ENCODE results near the gene DOCK1.
"Not testable (repeated sequence)": the region's sequence is repeated elsewhere in the genome, so short reads cannot be mapped to it uniquely, and the experiment has no call there.

DOCK1 gene

DNA sequence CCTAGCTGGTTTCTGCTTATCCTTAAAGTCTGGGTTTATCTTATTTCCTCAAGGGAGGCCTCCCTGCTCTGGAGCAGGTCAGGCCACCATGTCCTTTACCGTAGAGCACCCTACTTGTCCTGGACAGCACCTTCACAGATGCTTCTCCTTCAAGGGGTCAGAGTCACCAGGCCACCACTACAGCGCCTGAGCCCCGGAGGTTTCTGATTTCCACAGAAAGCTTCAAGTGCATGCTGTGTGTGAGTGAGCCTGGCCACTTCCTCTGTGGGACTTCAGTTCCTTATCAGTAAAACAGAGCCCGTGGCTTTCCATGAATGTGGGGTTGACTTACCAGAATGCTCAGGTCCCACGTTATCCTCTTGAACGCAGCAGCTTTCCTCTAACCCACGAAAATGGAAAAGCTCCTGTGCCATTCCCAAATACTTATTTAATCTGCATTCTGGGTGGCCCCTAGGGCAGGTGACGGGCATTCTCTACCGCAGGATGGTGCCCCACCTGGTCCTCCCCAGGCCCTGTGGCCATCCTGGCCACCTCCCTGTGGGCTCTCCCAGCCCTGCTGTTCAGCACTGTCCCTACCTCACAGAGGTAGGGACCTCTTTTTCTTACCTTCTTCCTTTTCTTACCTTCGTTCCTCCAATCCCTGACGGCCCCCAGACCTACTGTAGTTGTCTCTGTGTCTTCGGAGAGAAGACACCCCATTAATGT, 1.4 kb upstream of the DOCK1 start:
- DNase-seq: no peak

DNA sequence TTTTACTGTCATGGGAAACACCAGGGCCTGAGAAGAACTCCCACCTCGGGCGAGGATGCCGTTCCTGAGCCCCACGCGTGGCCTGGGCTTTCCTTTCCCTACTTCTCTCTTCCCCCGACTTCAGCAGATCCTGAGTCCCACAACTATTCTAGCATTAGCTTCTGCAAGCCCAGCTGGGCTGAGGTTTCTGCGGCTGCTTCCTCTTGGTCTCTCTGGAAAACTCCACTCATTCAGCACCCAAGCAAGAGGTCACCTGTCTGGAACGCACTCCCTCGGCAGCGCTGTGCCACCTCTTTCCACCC, 761 bp upstream of the DOCK1 start:
- no peak for DNase-seq

DNA sequence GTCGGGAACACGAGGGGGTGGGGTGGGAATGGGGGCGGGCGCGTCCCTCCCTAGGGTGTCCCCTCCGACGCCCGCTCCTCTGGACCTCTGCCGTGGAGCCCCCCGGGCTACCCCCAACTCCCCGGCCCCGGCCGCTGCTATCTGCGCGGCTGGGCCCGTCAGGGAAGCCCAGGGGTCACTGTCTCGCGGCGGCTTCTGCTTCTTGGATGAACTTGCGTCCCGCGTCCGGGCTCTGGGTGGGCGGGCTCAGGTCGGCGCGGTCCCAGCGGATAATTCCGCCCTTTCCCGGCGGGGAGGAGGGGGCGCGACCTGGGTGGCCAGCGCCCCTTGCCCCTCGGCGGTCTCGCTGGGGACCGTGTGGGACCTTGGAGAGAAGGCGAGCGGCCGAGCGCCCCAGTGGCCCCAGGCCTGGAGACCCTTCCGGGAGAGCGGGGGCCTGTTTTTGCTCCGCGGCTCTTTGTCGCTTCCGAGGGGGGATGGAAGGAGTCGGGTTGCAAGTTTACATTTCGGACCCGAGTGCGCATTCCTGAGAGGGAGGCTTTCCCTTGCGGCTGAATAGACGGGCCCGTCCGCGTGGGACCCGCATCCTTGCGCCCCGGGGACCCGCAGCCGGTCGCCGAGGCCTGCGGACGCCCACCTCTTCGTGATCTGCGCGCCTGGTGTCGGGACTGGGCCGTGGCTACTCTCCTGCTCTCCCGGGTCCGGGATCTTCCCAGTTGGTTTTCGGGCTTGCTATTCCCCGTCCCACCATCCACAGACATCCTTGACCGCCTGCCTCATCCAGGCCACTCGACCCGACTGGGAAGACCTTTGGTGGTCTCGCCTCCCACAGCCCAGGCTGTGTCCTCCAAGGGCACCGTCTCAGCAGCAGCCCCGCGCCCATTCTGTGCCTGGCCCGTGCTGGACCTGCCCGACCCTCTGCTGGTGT, 812 bp downstream of the DOCK1 start:
- DNase-seq: no peak

DNA sequence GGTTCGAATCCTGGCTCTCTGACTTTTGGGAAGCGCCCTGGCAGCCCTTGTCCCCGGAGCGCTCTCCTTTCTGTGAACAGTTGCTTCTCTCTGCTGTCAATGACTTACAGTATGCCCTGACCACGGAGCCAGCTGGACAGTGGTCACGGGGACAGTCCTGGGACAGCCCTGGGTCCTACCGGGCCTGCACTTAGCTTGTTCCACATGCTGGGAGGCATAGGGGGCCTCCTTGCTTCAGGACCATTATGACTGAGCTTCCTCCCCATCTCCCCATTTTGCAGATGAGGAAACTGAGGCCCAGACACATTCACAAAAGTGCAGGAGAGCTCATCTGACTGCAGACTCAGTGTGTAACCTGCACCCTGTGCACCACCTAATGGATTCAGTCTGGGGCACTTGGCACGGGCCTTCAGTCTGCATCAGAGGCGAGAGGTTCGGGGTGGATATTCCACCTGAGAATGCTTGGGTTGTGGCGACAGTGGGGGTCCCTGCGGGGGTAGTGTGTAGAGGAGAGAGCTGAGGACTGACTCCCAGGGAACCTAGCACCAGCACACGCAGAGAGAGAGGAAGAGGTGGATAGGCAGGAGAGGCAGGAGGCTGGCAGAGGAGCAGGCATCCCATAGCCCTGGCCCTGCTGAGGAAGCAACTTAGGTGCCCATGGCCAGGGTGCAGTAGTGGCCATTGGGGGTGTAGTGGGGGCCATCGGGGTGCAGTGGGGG, 1.6 kb downstream of the DOCK1 start:
- DNase-seq: no peak

DNA sequence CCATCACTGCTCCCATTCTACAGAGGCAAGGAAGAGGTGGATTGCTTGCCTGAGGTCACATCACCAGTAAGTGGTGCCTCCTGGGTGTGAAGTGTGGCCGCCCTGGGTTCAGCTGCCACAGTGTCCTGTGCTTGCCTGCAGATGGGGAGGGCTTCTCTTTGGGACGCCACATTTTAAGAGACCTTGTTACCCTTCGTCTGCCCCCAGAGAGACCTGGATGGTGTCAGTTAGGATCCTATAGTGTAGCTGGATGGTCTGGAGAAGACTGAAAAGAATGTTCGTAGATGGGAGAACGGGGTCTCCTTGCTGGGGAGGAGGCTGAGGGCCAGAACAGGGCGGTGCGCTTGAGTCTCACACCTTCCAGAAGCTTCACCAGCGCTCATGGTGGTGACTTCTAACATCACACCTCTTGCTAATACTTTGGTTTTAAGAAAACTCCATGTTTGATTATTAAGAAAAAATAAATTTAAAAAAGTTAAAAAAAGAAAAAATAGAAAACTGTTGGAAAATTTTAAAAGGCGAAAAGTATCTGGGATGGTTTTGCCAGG, 2.3 kb downstream of the DOCK1 start:
- DNase-seq: no peak

DNA sequence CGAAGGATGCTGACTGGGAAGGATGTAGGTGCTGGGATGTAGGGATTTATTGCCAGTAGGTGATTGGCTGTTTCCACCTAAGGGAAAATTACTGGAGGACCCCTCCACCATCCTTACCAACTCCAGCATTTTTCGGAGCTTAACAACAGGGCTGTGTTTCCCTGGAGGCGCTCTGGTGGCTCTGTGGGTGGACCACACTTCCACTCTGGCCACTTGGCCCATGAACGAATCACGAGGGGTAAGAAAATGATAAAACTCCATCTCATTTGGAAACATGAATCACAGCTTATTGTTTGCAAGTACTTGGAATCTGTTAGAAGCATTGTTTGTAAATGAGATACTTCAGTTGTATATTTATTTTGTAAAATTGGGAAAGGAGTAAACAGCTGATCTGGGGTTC, 3.0 kb downstream of the DOCK1 start:
- DNase-seq: no peak

DNA sequence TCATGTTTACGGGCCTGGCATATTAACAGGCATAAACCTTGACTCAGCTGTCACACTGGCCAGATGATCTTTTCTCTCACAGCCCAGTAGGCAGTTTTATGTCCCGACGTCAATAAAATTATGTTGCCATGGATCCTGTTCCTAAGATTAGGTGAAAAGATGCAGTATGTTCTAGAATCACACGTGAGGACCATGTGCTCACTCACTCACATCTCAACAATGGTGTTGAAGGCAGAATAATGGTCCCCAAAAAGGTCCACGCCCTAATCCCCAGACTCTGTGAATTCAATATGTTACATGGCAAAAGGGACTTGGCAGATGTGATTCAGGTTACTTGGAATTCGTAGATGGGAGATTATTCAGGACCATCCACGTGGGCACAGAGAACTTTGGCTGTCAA, 3.5 kb downstream of the DOCK1 start:
- no peak for DNase-seq

DNA sequence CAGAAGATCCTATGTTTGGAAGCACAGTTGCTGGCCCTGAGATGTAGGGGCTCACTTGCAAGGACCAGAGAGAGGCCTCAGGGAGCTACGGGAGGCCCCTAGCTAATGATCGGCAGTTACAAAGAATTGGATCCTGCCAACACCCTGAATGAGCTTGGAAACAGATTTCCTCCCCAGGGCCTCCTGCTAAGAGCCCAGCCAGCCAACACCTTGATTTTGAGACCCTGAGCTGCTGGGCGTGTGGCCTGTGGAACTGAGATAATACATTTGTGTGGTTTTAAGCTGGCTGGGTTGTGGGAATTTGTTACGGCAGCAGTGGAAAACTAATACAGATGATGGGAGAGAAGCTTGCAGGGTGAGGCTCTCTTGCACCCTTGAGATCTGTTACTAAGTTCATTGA, 3.9 kb downstream of the DOCK1 start:
- DNase-seq: no peak

DNA sequence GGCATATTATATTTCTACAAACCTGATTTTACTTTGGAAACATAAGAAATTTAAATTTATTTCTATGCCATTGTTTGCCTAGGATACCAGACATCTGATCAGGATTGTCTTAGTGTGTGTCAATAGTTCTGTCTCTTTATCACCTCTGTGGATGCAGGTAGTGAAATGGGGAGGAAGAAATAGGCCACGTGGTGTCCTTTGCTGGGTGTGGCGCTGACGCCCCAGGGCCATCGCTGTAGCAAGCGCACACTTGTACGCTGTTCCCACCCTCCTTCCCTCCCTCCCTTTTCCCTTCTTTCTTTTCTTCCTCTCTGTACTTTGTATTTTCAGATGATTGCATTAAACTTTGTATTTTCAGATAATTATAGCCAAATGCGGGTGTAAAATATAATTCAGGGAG, 5.0 kb downstream of the DOCK1 start:
- DNase-seq: no peak

DNA sequence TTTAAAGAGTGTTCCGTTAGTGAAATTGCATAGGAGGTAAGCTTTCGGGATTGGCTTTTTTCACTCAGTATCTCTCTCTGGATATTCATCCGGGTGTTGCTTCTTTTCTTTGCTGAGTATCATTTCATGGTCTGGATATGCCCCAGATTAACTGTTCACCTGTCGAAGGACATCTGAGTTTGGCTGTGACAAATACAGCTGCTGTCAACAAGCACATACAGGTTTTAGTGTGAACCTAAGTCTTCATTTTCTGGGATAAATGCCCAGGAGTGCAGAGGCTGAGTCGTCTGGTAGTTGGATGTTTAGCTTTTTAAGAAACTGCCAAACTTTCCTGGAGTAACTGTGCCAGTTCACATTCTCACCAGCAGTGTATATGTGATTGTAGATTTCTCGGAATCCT, 5.6 kb downstream of the DOCK1 start:
- no peak for DNase-seq

DNA sequence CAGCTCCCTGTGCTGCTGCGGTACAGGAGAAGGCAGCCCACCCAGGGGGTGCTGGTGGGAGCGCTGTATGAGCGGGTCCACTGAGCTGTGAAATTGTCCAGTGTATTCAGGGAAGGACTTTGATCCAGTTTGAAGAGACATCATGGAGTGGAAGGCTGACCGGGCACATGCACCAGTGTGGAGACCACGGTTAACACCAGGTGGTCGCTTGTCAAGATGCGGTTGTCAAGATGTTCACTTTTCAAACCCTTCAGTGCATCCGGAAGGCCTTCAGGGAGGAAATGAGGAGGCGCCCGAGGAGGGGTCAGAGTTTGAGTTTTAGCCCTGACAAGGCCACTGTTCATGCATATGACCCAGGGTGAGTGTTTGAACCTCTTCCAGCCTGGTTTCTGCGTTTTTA, 6.1 kb downstream of the DOCK1 start:
- DNase-seq: no peak

DNA sequence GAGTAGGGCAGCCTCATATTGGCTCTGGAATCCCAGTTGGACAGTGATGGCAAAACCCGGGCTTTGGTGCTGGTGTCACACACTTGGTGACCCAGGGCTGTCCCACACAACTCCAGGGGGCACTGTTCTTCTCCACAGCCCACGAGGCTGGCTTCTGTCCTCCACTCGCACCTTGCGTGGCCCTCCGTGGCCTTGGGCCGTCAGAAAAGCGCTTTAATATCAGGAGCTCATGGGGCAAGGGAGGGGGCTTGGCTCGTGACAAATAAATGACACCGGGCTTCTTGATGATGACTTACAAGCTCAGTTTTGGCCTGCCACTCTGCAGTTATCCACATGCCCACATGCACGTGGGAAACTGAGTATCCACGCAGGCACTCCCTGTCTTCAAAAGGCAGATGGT, 8.1 kb downstream of the DOCK1 start:
- DNase-seq: no peak

DNA sequence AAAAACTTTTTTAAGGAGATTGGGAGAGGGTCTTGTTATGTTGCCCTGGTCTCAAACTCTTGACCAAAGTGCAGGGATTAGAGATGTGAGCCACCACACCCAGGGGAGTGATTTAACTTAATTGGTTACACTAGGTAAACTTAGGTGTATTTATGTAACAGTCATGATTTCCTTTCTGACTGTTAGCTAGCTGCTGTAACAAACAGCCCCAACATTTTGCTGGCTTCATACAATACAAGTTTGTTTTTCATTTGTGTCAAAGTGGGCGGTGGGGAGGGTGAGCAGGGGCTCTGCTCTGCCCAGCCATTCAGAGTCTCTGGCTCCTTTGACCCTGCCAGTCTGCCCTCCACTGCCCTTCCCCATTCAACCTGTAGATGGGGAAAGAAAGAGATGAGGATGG, 9.3 kb downstream of the DOCK1 start:
- DNase-seq: no peak

DNA sequence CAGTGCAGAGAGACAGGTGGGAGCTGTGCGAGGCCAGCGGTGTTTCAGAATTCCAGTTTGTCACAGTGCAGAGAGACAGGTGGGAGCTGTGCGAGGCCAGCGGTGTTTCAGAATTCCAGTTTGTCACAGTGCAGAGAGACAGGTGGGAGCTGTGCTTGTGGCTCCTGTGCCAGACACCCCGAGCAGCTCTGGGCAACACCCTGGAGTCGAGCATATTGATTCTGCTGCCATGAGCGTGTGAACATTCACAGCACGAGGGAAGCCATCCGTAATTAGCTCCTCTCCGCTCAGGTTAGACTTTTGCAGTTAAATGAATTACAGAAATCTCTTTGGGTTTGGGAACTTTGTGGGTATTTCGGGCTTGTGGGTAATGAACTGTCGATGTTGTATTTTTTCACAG, 11.7 kb downstream of the DOCK1 start:
- not testable (repeated sequence) for DNase-seq

DNA sequence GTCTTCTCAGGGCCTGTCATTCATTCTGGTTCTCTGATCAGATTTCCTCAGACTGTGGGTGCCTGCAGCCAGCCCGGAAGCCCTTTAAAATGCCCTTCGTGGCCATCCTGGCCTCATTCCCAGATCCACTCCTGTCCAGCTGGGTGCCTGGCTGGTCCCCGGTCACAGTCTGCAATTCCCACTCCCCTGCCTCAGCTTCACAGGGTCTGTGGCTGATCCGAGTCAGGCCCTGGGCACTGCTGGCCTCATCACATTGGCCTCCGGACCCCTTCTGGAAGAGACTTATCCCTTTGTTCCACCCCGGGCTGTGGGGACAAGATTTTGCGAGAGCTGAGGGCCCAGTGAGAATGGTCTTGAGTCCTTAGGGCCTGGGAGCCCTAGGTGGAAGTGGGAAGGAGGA, 12.1 kb downstream of the DOCK1 start:
- no peak for DNase-seq

DNA sequence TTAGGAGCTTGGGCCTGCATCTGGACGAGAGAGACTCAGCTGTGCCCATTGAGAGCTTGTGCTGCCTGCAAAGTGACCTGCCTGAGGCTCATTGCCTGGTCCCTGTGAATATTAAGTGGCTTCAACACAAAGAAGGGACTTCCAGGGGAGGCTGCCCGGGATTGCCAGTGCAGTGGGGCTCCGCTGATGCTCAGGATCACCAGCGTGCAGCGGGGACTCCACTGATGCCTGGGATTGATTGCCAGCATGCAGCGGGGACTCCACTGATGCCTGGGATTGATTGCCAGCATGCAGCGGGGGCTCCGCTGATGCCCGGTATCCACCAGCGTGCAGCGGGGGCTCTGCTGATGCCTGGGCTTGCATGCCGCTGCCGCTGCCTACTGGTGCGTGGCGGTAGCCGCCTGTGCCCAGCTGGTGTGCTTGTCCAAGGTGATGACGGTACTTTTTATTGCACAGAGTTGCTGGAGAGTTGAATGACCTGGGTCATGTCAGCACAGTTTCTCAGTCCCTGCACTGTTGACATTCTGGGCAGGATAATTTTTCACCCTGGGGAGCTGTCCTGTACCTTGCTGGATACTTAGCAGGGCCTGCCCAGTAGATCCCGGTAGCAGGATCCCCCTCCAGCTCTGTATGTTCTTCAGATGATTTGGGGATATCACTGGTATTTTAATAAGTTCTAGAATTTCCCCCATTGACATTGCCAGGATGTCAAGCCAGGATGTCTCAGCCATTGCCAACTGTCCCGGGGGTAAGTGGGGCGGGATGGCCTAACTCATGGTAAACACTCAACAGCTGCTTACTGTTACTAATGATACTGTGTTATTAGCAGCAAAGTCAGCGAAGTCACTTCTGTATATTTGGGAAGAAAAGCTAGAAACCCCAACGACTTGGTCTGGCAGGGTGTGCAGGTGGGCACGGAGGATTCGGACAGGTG, 13.0 kb downstream of the DOCK1 start:
- peak; percentile 34 for DNase-seq

DNA sequence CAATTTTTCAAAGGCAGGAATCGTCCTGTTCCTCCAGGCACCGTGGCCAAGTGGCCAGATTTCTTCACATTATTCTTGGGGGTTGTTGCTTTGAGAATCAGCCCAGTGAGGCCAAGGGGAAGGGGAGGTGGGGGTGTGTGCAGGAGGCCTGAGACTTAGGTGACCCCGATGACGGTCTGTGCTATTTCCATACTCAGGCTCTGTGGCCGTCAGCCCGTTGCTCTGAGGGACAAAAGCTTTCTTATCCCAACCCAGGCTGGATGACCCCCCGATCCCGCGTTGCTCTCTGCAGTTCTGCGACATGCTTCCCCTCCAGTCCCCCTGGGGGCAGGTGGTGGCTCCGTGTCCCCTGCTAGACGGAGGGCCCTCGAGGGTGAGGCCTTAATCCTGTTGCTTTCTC, 14.2 kb downstream of the DOCK1 start:
- no peak for DNase-seq

DNA sequence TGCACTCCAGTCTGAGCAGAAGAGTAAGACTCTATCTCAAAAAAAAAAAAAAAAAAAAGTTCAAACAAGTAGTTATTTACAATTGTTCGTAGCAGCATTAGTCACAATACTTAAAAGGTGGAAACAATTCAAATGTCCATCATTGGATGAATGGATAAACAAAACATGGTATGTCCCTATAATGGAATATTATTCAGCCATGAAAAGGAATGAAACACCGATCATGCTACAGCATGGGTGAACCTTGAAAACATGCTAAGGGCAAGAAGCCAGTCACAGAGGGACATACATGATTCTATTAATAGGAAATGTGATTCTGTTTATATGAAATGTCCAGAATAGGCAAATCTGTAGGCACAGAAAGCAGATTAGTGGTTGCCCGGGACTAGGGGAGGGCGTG, 15.9 kb downstream of the DOCK1 start:
- no peak for DNase-seq

DNA sequence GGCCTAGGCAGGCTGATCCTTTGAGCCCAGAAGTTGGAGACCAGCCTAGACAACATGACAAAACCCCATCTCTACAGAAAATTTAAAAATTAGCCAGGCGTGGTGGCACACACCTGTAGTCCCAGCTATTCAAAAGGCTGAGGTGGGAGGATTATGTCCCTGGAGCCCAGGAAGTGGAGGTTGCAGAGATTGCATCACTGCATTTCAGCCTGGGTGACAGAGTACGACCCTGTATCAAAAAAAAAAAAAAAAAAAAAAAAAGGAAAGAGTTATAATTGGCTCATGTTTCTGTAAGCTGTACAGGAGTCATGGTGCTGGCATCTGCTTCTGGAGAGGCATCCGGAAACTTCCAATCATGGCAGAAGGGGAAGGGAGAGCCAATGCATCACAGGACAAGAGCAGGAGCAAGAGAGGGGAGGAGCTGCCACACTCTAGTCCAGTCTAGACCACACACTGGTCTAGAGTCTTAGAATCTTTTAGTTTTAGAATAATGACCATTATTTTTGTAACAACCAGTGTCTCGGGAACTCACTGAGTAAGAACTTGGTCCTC, 16.8 kb downstream of the DOCK1 start:
- DNase-seq: peak; percentile 7

DNA sequence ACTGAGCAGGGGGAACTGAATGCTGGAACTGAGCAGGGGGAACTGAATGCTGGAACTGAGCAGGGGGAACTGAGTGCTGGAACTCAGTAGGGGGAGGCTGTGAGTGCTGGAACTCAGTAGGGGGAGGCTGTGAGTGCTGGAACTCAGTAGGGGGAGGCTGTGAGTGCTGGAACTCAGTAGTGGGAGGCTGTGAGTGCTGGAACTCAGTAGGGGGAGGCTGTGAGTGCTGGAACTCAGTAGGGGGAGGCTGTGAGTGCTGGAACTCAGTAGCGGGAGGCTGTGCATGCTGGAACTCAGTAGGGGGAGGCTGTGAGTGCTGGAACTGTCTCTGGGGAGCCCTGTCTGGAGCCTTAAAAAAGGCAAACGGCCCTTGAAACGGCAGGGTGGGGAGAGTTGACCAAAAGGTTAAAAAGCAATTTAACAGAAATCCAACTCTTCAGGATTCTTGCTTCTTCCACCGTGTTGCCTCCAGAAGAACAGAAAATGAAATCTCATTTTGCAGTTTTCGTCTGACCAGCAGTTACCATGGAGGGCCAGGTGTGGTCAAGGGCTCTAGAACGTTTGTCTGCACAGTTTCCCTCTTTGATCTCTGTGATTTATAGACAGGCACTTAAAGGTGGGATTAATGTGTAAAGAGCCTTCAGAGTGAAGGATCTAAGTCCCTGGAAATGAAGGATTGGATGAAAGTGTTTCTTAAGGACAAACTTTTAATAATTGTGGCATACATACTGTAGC, 19.1 kb downstream of the DOCK1 start:
- DNase-seq: no peak

DNA sequence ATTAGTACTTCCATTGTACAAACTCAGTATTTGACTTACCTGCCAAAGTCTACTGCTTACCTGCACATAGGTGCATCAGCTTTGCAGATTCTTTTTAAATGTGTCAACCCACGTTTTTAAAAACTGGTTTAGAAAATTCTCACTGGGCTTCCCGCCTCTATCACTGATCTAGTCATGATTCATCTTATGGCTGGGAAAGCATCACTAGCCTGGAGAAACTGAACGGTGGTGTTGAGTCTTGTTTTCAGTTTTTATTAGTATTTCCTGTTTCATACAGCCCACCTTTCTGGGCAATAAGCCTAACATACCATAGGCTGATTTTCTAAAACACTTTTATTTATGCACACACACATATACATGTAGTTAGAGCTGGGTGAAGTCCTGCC, 19.7 kb downstream of the DOCK1 start:
- DNase-seq: no peak

DNA sequence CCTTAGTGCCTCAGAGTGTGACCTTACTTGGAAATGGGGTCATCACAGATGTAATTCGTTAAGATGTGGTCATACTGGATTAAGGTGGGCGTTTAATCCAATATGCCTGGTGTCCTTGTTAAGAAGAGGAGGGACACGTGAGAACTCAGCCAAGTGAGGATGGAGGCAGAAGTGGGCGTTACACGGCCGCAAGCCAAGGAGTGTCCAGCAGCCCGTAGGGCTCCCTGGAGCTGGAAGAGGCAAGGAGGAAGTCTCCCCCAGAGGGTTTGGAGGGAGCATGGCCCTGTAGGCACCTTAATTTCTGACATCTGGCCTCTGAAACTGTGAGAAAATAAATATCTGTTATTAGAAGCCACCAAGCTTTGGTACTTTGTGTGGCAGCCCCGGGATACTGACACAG, 21.3 kb downstream of the DOCK1 start:
- DNase-seq: no peak

Measured in NCI-H2171 treated with DMSO at 0.1 percent for 48 hours (cell line).